Gastroesophageal sphincter (tissue), 4 donors: ENCODE data around the gene LRRIQ1. TPM values are rescaled to one million over a fixed set of nuclear protein-coding genes. Genes with fewer than 3 reads are reported as not detected.
"Not testable (repeated sequence)": the region's sequence is repeated elsewhere in the genome, so short reads cannot be mapped to it uniquely, and the experiment has no call there.

Experiments
- ATAC-seq: fragments of 150-250 bp; one replicate; pipeline ENCODE4 v1.9.1; 2016; ENCODE audit warnings: mild to moderate bottlenecking, moderate library complexity
- H3K27ac ChIP-seq, 4 donors: fragments of 200-600 bp; sonication (generic) in 3 of 4; 1 replicate in 3 of 4; 2 replicates in 1 of 4; pipeline ENCODE4 v1.5.1; 2016 to 2019
- H3K27me3 ChIP-seq: fragments of 200-600 bp; sonication (generic); one replicate; pipeline ENCODE4 v1.5.1; 2019
- H3K36me3 ChIP-seq, 2 donors: fragments of 200-600 bp; sonication (generic); one replicate each; pipeline ENCODE4 v1.5.1; 2019; ENCODE audit warnings: control low read depth in 1 of 2
- H3K4me1 ChIP-seq, 3 donors: fragments of 200-600 bp; sonication (generic); 1 replicate in 2 of 3; 2 replicates in 1 of 3; pipeline ENCODE4 v1.5.1; 2016 to 2019; ENCODE audit warnings: control low read depth in 2 of 3
- H3K4me3 ChIP-seq, 2 donors: fragments of 200-600 bp; sonication (generic); one replicate each; pipeline ENCODE4 v1.5.1; 2019; ENCODE audit warnings: mild to moderate bottlenecking in 1 of 2, moderate library complexity in 1 of 2
- H3K9me3 ChIP-seq, 3 donors: fragments of 200-600 bp; sonication (generic); one replicate each; pipeline ENCODE4 v1.5.1; 2017 to 2019; ENCODE audit warnings: control low read depth in 2 of 3
- EP300 ChIP-seq: sonication (generic); formaldehyde crosslinking; IDR thresholded peaks from one replicate; pipeline ENCODE4 v1.6.1; 2017; ENCODE audit warnings: antibody characterized with exemption, mild to moderate bottlenecking
- POLR2A ChIP-seq, 2 donors: fragments of 450-650 bp; IDR thresholded peaks; one replicate each; pipeline ENCODE4 v1.6.1; 2017; ENCODE audit warnings: antibody characterized with exemption in 2 of 2, mild to moderate bottlenecking in 2 of 2, moderate library complexity in 1 of 2
- POLR2AphosphoS5 ChIP-seq: sonication (generic); formaldehyde crosslinking; IDR thresholded peaks from one replicate; pipeline ENCODE4 v1.6.1; 2017; ENCODE audit warnings: antibody characterized with exemption
- WGBS, 2 donors: methylation state at CpG; one replicate each; pipeline ENCODE4 v1.1.5; 2018; ENCODE audit warnings: low coverage in 1 of 2; 5-methylcytosine and 5-hydroxymethylcytosine counted together
- total RNA-seq, 4 donors: library from RNA; depleted of rRNA; stranded (reverse); fragments of >200 nt; gene quantifications; one replicate each; pipeline ENCODE4 v1.1.0, GENCODE V29; 2016
- TF ChIP-seq, protein P1 (sequence below), 4 experiments: fragments of 200-600 bp in 2 of 4; fragments of 450-650 bp in 2 of 4; sonication (generic) in 1 of 4; IDR thresholded peaks; one replicate each; pipeline ENCODE4 v1.5.1; 2017 to 2019; ENCODE audit warnings: antibody characterized with exemption in 4 of 4, mild to moderate bottlenecking in 2 of 4, moderate library complexity in 2 of 4

The LRRIQ1 gene
- total RNA-seq, 4 donors from 2014 or later: 0.31 to 1.4 (median 0.54) TPM; not detected in 1

DNA sequence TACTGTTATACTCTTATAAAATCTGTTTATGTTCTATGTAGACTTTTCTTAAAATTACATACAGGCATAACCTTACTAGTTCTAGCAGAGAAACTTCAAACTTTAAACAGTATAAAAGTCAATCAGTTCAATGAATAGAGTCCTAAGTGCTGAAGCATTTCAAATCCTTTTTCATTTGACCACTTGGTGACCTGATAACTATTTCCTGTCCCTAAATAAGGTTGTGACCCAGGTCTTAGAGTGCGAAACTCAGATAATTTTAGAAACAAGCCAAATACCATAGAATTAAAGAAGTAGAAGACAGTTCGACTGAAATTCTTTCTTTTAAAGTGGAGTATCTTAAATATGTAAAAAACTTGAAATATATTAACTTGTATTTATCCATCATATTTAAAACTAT, 147.7 kb downstream of the LRRIQ1 start:
- Histone ChIP-seq H3K9me3 (no peaks in the 10 kb centered on the region), H3K4me1 (peaks cover 0 to 4% (median 0%) of the 10 kb centered on the region in 3 donors), H3K36me3 (no peaks in the 10 kb centered on the region), H3K4me3 (no peak overlapping the region), H3K27ac (no peak overlapping the region), H3K27me3 (no peaks in the 10 kb centered on the region)
- TF ChIP-seq POLR2AphosphoS5 (no peak), POLR2A (IDR thresholded peaks at IDR 0.05) (no peak), EP300 (no peak)
- TF ChIP-seq, protein P1, sequence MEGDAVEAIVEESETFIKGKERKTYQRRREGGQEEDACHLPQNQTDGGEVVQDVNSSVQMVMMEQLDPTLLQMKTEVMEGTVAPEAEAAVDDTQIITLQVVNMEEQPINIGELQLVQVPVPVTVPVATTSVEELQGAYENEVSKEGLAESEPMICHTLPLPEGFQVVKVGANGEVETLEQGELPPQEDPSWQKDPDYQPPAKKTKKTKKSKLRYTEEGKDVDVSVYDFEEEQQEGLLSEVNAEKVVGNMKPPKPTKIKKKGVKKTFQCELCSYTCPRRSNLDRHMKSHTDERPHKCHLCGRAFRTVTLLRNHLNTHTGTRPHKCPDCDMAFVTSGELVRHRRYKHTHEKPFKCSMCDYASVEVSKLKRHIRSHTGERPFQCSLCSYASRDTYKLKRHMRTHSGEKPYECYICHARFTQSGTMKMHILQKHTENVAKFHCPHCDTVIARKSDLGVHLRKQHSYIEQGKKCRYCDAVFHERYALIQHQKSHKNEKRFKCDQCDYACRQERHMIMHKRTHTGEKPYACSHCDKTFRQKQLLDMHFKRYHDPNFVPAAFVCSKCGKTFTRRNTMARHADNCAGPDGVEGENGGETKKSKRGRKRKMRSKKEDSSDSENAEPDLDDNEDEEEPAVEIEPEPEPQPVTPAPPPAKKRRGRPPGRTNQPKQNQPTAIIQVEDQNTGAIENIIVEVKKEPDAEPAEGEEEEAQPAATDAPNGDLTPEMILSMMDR (IDR thresholded peaks at IDR 0.05): no peak
- ATAC-seq: no peak
- 57 to 58% methylated on average over 2 of the region's 2 CpGs for WGBS, 2 donors

DNA sequence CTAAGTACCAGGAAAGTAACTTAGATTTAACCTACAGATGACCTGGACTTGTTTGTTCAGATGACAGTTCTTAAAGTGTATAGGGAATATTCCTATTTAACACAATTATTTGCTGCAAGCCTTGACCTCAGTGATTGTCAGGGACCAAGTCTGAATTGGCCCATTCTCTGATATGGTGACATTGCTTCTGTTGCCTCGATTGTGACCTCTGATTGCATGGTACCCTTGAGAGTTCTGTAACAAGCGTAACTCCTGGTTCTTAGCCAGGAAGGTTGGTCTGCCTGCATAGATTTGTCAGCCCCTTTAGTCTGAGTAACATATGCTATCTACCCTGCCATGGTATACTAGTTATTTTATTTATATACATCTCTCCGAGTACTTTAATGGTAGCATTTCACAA, 150.1 kb downstream of the LRRIQ1 start:
- TF ChIP-seq EP300 (no peak), POLR2AphosphoS5 (no peak), POLR2A (IDR thresholded peaks at IDR 0.05) (no peak)
- TF ChIP-seq, protein P1 (IDR thresholded peaks at IDR 0.05): no peak
- Histone ChIP-seq H3K4me3 (no peak overlapping the region), H3K36me3 (no peaks in the 10 kb centered on the region), H3K4me1 (no peaks in the 10 kb centered on the region), H3K9me3 (no peaks in the 10 kb centered on the region), H3K27me3 (no peaks in the 10 kb centered on the region), H3K27ac (no peak overlapping the region)
- ATAC-seq: no peak
- WGBS, 2 donors: 59 to 71% methylated on average over 3 of the region's 3 CpGs

DNA sequence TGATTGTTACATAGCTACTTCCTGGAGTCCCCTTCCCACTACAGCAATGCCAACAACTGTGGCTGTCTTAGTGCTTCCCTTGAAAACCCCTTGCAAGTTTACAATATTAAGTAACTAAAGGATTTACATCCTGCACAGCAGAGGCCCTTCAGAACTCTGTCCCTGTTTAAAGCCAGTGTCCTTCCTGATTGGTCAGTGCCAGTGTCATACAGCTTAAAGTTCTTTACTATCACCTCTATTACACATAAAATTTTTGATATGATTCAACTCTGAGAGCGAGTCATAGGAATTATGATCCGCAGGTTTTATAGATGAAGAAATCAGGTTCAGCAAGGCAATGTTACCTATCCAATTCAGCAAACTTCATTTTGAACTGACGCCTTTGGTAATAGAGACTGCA, 152.5 kb downstream of the LRRIQ1 start:
- H3K4me3 ChIP-seq: no peak overlapping the region
- no peaks in the 10 kb centered on the region for H3K4me1 ChIP-seq
- H3K27me3 ChIP-seq: no peaks in the 10 kb centered on the region
- TF ChIP-seq POLR2AphosphoS5 (no peak), POLR2A (IDR thresholded peaks at IDR 0.05) (no peak), EP300 (no peak)
- TF ChIP-seq, protein P1 (IDR thresholded peaks at IDR 0.05): no peak
- no peak for ATAC-seq
- H3K9me3 ChIP-seq: no peaks in the 10 kb centered on the region
- no peak overlapping the region for H3K27ac ChIP-seq
- 87 to 94% methylated on average over 3 of the region's 3 CpGs for WGBS, 2 donors
- H3K36me3 ChIP-seq: no peaks in the 10 kb centered on the region

DNA sequence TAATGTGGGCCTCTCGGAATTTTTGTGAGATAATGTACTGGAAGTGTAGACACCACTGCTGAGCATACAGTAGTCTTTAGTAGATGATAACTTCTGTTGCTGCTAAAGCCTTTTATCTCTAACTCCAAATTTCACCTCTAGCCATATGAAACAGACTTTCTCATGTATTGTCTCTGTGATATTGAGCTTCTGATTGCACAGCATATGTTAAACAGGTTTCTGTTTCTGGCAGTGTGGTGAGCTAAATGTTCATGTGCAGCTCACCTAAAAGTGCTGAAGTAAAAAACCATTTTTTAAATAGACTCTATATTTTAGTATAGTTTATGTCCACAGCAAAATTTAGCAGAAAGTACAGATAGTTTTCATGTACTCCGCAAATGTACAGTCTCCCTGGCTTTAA, 154.6 kb downstream of the LRRIQ1 start:
- H3K27ac ChIP-seq: no peak overlapping the region
- no peak for ATAC-seq
- WGBS, 2 donors: 49 to 100% methylated on average over 2 of the region's 2 CpGs
- TF ChIP-seq, protein P1 (IDR thresholded peaks at IDR 0.05): no peak
- TF ChIP-seq EP300 (no peak), POLR2A (IDR thresholded peaks at IDR 0.05) (no peak), POLR2AphosphoS5 (no peak)
- no peaks in the 10 kb centered on the region for H3K9me3 ChIP-seq
- H3K4me3 ChIP-seq: no peak overlapping the region
- H3K27me3 ChIP-seq: no peaks in the 10 kb centered on the region
- H3K4me1 ChIP-seq: no peaks in the 10 kb centered on the region
- no peaks in the 10 kb centered on the region for H3K36me3 ChIP-seq

DNA sequence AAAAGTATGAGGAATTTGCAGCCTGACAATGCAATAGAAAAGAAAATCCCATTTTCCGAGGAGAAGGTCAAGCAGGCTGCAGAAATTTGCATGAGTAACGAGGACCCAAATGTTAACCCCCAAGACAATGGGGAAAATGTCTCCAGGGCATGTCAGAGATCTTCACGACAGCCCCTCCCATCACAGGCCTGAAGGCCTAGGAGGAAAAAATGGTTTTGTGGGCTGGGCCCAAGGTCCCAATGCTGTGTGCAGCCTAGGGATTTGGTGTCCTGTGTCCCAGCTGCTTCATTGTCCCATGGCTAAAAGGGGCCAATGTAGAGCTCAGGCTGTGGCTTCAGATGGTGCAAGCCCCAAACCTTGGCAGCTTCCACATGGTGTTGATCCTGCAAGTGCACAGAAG, 167.7 kb downstream of the LRRIQ1 start:
- not testable (repeated sequence) for H3K4me1 ChIP-seq, H3K36me3 ChIP-seq, H3K27ac ChIP-seq, H3K4me3 ChIP-seq, ATAC-seq, H3K9me3 ChIP-seq, H3K27me3 ChIP-seq
- 79 to 83% methylated on average over 3 of the region's 3 CpGs for WGBS, 2 donors
